HG03066 (cell line): ENCODE data around the gene RSPH6A.

Source experiments
- ATAC-seq: cut with Tn5 transposase; IDR thresholded peaks from one replicate; pipeline ENCODE4 v1.9.1; 2021; ENCODE audit warnings: low read depth; ENCODE audit not compliant: unreplicated experiment

RSPH6A gene

GRCh38 chr19:45782162-45782691 is 32.9 kb downstream of the RSPH6A start, which contains the start of gene DMPK:
Gene DMPK (minus strand): TSS chr19:45782490. CDS start chr19:45782352, 138 bp downstream.
- no peak for ATAC-seq

GRCh38 chr19:45781214-45782161 is 33.6 kb downstream of the RSPH6A start:
- ATAC-seq = no peak

GRCh38 chr19:45780448-45781213 is 34.5 kb downstream of the RSPH6A start:
- ATAC-seq = no peak

- no peak for ATAC-seq
These were observed 35.0 kb downstream of the RSPH6A start for GRCh38 chr19:45780146-45780447.

- ATAC-seq = peak; percentile 88
These were observed 35.6 kb downstream of the RSPH6A start for GRCh38 chr19:45779231-45780145.

DNA sequence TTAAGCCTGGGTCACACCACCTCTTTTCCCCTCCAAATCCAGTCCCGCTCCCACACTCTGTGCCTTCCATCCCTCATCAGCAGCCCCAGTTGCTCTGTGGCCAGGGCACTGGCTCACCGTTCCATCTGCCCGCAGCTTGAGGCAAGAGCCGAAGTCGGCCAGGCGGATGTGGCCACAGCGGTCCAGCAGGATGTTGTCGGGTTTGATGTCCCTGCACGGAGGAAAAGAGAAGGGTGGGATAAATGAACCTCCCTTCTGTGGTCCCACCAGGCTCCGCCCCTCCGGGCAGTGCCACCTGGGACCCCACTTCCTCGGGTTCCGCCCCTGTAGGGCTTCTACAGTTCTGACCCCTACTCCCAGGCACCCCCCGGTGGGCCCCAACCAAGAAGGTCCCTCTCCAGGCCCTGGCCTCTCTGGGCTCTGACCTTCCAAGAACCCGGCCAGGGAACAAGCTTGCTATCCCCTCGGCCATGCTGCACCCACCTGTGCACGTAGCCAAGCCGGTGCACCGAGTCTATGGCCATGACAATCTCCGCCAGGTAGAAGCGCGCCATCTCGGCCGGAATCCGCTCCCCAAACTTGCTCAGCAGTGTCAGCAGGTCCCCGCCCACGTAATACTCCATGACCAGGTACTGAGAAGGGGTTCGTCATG is 37.0 kb downstream of the RSPH6A start:
- no peak for ATAC-seq

DNA sequence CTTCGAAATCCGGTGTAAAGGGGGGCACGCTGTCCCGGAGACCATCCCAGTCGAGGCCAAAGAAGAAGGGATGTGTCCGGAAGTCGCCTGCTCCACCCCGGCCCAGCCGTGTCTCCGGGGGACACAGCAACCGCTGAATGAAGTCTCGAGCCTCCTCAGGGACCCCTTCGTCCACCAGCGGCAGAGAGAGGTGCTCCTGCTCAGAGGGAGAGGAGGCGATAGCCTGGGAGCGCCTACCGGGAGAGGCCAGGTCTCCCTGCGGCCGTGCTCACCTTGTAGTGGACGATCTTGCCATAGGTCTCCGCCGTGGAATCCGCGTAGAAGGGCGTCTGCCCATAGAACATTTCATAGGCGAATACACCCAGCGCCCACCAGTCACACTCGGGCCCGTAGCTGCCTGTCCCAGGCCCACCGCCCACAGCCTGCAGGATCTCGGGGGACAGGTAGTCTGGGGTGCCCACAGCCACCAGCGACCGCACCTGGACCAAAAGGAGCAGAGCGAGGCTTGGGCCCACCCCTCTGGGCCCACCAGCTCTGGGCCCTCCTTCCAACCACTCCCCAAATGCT is 37.6 kb downstream of the RSPH6A start:
- no peak for ATAC-seq

DNA sequence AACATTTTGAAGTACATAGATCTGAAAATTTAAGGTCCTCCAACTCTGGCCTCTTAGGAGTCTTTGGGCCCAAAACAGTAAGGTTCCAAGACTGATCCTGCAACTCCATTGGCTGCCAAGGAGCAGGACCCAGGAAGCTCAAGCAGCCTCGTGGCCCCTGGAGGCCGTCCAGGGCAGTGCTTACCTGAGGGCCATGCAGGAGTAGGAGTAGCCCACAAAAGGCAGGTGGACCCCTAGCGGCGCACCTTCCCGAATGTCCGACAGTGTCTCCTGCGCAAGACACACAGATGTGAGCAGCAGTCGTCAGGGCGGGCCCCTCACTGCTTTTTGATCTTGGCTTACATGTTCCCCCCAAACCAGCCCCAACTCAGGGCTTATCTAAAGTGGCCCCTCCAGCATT is 40.3 kb downstream of the RSPH6A start:
- no peak for ATAC-seq

DNA sequence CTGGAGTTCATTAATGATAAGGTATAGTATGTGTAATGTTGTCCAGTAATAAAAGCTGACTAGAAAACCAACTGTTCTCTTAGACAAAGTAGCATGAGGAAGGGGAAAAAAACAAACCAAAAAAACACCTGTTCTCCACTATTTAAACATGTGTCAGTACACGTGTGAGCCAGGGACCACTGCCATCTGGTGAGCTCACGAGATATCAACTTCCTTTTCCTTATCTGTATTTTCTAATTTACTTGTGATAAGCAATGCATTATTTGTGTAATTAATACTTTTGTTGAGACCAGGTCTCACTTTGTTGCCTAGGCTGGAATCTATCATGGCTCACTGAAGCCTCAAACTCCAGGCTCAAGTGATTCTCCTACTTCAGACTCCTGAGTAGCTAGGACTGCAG is 41.7 kb downstream of the RSPH6A start:
- ATAC-seq = no peak

DNA sequence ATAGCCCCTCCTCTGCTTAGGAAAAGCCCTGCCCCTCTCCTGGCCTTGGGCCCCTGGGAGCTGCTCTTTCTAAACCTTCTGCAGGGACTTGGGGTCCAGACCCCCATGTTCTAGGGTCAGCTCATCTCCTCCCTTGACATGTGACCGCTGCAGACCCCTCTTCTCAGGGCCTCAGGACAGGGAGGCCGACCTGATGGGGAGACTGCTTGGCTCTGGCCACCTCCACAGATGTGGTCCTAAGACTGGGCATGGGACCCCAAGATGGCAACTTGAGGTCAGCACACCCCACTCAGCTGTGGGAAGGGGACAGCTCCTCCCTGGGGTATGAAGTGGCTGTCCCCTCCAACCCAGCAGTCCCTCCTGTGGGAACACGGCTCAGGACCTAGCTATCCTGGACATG is 42.2 kb downstream of the RSPH6A start:
- ATAC-seq = no peak

DNA sequence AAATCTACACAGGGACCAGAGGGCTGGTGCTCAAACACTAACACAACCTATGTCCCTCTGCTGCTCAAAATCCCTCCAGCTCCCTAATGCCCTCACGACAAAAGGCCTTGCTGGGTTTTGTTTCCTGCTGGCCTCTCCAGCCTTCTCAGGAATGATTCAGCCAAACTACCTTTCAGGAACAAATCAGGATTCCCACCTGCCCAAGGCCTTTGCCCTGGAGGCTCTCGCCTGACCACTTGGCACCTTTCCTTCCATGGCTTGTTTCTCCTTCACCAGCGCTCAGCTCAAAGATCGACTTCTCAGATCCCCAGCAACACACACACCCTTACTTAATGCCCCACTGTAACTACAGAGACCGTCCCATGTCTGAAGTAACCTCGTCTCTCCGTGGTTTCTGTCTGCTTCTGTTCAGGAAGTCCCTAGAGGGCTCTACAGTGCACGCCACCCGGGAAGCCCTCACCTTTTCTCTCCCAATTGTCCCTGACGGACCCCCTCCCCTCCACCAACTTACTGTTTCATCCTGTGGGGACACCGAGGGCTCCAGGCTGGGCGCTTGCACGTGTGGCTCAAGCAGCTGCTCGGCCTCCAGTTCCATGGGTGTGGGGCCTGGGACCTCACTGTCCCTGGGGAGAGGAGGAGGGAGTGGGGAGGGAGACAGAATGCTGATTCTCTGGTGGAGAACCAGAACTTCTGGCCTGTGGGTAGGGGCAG is 42.8 kb downstream of the RSPH6A start:
- no peak for ATAC-seq

GRCh38 chr19:45771311-45771933 is 43.7 kb downstream of the RSPH6A start:
- no peak for ATAC-seq

GRCh38 chr19:45770192-45771101 is 44.7 kb downstream of the RSPH6A start:
- ATAC-seq = peak; percentile 53

DNA sequence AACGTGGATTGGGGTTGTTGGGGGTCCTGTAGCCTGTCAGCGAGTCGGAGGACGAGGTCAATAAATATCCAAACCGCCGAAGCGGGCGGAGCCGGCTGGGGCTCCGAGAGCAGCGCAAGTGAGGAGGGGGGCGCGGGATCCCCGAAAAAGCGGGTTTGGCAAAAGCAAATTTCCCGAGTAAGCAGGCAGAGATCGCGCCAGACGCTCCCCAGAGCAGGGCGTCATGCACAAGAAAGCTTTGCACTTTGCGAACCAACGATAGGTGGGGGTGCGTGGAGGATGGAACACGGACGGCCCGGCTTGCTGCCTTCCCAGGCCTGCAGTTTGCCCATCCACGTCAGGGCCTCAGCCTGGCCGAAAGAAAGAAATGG is 45.3 kb downstream of the RSPH6A start:
- ATAC-seq = no peak

DNA sequence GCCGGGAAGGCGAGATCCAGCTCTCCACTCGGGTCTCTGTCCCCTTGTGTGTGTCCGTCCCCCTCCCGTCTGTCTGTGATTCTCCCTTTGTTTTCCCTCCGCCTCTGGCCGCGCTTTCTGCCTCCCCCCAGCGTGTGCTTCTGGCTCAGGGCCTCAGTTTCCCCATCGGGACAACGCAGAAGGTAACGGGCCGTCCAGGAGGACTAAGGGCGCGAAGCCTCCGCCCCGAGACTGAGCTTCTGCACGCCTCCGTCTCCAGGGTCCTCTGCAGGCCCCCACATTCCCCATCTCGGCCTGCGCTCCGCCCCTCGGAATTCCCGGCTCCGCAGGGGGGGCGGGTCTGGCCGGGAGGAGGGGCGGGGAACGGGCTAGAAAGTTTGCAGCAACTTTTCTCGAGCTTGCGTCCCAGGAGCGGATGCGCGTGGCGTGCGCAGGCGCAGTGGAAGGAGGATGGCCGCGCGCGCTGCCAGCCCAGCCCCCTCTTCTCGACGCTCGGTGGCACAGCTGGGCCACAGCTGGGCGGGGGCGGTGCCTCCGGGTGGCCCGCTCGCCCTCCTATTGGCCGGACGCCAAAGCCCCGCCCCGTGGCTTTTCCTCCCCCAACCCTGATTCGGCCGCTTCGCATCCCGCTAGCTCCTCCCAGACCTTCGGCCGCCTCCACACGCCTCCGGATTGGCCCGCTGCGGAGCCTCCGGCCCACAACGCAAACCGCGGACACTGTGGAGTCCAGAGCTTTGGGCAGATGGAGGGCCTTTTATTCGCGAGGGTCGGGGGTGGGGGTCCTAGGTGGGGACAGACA is 45.9 kb downstream of the RSPH6A start, which contains the start of gene SIX5:
Gene SIX5 (minus strand): TSS at position 269 of the 799 bp plus-strand sequence. CDS start 408 bp downstream, outside the sequence.
- ATAC-seq = peak; percentile 47

DNA sequence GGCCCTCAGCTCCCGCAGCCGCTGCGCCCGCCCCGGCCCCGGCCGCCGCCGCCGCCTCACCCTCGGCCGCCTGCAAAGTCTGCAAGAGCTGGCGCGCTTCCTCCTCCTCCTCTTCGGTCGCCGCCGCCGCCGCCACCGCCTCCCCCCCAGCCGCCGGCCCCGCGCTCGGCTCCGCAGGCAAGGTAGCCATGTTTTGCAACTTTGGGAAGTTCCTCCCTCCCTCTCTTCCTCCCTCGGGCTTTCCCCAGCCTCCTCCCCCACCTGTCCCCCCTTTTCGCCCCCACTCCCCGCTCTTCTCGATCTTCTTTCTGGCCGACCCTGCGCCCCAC is 46.5 kb downstream of the RSPH6A start:
- ATAC-seq = no peak
